ES-I3 (cell line): ENCODE data around the gene DNAJB11.

ENCODE experiments used
- H3K36me3 ChIP-seq: 2 replicates; pipeline ENCODE4 v1.6.1; 2013; ENCODE audit warnings: mild to moderate bottlenecking, low read length, control low read depth, moderate library complexity; ENCODE audit not compliant: insufficient read depth
- H3K4me1 ChIP-seq: 2 replicates; pipeline ENCODE4 v1.6.1; 2013; ENCODE audit warnings: mild to moderate bottlenecking, control low read depth, low read length; ENCODE audit not compliant: insufficient read depth
- H3K9ac ChIP-seq: 2 replicates; pipeline ENCODE4 v1.6.1; 2013; ENCODE audit warnings: low read depth, mild to moderate bottlenecking, low read length, moderate library complexity
- H3K9me3 ChIP-seq: 2 replicates; pipeline ENCODE4 v1.6.1; 2013; ENCODE audit warnings: mild to moderate bottlenecking, low read length, moderate library complexity; ENCODE audit not compliant: control insufficient read depth, insufficient read depth

The DNAJB11 gene

GRCh38 chr3:186612721-186613636, 42.5 kb downstream of the DNAJB11 start, which contains the start of gene AHSG:
AHSG (plus strand) TSS chr3:186613060; CDS start chr3:186613142, 82 bp downstream.
- no peaks in the 10 kb centered on the region for H3K9me3 ChIP-seq
- H3K4me1 ChIP-seq: peaks cover 5% of the 10 kb centered on the region
- H3K36me3 ChIP-seq: no peaks in the 10 kb centered on the region
- no peak within 1 kb of the TSS for H3K9ac ChIP-seq

GRCh38 chr3:186613637-186614265, 43.2 kb downstream of the DNAJB11 start:
- Histone ChIP-seq H3K4me1 (peaks cover 5% of the 10 kb centered on the region), H3K9me3 (no peaks in the 10 kb centered on the region), H3K36me3 (no peaks in the 10 kb centered on the region), H3K9ac (no peak overlapping the region)

GRCh38 chr3:186614266-186614596, 43.7 kb downstream of the DNAJB11 start:
- H3K36me3 ChIP-seq: no peaks in the 10 kb centered on the region
- H3K9me3 ChIP-seq: no peaks in the 10 kb centered on the region
- H3K4me1 ChIP-seq: peaks cover 5% of the 10 kb centered on the region
- no peak overlapping the region for H3K9ac ChIP-seq

DNA sequence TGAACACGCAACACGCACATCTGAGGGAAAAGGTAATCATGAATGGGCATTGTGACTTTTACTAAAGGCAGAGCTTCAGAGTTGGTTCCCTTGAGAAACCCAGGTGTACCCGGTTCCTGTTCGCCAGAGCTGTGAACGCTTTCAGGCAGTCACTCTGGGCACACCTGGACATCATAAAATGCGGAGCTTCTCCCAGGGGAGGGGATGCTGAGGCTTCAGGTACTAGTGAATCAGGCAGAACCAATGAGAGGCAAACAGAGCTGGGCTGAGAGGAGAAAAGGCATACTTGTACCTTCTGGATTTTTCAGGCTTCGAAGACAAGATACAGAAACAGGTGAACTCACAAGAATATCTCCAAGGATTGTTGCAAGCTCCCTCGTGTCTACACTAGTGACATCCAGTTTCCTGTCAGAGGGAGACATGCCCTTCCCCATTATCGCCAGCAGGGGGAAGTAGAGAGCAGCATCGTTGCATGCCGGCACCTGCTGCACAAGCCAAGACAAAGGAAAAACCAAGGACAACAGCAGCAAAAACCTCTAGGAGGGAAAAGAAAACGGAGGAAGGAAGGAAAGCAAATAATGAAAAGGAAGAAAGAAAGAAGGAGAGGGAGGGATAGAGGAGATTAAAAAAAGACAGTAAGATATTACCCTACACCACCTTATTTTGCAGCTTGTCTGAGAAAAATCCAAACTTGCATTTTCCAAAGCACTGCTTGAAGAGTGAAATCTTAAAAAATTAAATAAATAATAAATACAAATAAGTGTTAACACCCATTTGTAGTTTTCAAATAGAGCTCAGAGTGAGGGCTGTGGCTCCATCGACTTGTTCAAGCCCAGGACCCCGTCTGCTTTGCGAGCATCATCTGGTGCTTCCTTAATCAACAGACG, 44.3 kb downstream of the DNAJB11 start:
- H3K9ac ChIP-seq: no peak overlapping the region

GRCh38 chr3:186616299-186616617, 45.7 kb downstream of the DNAJB11 start:
- H3K36me3 ChIP-seq: no peaks in the 10 kb centered on the region

More for the DNA sequence above, 44.3 kb downstream of the DNAJB11 start:
- no peaks in the 10 kb centered on the region for H3K36me3 ChIP-seq
- H3K9me3 ChIP-seq: no peaks in the 10 kb centered on the region
- H3K4me1 ChIP-seq: peaks cover 5% of the 10 kb centered on the region

GRCh38 chr3:186617036-186617946, 46.8 kb downstream of the DNAJB11 start:
- Histone ChIP-seq H3K9ac (peak overlapping the region; percentile 28; the same call in 1 of the 2 replicates), H3K9me3 (no peaks in the 10 kb centered on the region), H3K36me3 (no peaks in the 10 kb centered on the region), H3K4me1 (peaks cover 5% of the 10 kb centered on the region)

More at GRCh38 chr3:186616299-186616617, 45.7 kb downstream of the DNAJB11 start:
- H3K4me1 ChIP-seq: peaks cover 5% of the 10 kb centered on the region
- no peak overlapping the region for H3K9ac ChIP-seq
- H3K9me3 ChIP-seq: no peaks in the 10 kb centered on the region

DNA sequence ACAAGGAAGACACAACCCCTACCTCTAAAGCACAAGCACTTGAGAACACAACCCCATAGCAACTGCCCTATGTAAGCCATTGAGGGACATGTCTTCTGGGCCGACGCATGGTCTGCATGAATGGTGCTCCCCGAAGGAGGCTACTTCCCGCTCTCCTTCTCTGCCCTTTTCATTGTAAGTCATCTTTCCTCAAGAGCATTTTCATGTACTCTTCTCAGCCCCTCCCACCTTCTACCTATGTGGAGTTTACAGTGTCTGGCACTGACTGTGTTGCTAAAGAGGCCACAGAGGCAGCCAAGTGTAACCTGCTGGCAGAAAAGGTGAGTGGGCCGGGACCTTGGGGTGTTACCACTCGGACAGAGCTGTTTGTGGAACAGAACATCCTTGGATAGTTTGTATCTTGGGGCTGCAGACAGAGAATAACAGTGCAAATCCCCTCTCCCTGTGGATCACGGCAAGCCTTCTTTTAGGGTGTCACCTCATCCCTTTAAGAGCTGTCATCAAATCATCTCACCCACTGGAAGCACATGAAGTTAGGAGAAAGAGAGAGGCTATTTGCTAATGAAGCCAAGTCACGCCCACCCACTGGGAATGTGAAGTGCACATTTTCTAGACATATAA, 47.9 kb downstream of the DNAJB11 start:
- H3K9me3 ChIP-seq: no peaks in the 10 kb centered on the region
- peaks cover 5% of the 10 kb centered on the region for H3K4me1 ChIP-seq
- no peak overlapping the region for H3K9ac ChIP-seq
- H3K36me3 ChIP-seq: no peaks in the 10 kb centered on the region

DNA sequence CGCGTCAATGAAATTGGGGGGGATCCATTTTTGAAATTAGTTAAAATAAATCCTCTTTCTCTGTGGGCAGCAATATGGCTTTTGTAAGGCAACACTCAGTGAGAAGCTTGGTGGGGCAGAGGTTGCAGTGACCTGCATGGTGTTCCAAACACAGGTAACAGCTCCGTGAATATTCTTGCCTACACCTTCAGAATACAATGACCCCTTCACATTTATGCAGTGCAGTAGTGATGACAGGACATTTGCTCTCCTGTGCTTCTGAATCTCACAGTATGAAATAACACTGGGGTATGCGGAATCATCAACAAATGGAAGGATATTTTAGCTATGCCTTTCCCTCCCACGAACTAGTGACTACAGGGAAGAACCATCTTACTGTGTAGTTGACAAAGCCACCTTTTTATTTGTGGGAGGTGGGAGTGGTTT, 49.3 kb downstream of the DNAJB11 start:
- Histone ChIP-seq H3K36me3 (no peaks in the 10 kb centered on the region), H3K4me1 (no peaks in the 10 kb centered on the region; the same call in 1 of the 2 replicates), H3K9ac (no peak overlapping the region), H3K9me3 (no peaks in the 10 kb centered on the region)

DNA sequence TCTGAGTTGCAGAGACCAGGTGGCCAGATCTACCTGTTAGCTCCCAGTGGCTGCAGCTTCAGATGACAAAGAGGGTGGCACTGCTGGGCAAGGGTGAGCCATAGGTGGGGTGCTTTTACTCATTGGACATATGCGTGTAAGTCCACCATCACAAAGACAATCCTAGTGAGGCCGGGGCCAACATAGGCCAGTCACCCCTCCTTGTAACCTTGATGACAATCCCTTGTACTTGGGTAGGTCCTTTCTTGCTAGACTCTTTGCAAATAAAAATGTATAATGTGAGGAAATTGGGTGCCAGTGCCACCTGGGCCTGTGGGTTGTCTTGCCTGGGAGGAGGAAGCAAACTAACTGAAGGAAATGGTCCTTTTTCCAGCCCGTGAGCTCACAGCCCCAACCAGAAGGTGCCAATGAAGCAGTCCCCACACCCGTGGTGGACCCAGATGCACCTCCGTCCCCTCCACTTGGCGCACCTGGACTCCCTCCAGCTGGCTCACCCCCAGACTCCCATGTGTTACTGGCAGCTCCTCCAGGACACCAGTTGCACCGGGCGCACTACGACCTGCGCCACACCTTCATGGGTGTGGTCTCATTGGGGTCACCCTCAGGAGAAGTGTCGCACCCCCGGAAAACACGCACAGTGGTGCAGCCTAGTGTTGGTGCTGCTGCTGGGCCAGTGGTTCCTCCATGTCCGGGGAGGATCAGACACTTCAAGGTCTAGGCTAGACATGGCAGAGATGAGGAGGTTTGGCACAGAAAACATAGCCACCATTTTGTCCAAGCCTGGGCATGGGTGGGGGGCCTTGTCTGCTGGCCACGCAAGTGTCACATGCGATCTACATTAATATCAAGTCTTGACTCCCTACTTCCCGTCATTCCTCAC, 49.9 kb downstream of the DNAJB11 start:
- no peak overlapping the region for H3K9ac ChIP-seq
- H3K36me3 ChIP-seq: no peaks in the 10 kb centered on the region
- H3K4me1 ChIP-seq: no peaks in the 10 kb centered on the region; the same call in 1 of the 2 replicates
- H3K9me3 ChIP-seq: no peaks in the 10 kb centered on the region

DNA sequence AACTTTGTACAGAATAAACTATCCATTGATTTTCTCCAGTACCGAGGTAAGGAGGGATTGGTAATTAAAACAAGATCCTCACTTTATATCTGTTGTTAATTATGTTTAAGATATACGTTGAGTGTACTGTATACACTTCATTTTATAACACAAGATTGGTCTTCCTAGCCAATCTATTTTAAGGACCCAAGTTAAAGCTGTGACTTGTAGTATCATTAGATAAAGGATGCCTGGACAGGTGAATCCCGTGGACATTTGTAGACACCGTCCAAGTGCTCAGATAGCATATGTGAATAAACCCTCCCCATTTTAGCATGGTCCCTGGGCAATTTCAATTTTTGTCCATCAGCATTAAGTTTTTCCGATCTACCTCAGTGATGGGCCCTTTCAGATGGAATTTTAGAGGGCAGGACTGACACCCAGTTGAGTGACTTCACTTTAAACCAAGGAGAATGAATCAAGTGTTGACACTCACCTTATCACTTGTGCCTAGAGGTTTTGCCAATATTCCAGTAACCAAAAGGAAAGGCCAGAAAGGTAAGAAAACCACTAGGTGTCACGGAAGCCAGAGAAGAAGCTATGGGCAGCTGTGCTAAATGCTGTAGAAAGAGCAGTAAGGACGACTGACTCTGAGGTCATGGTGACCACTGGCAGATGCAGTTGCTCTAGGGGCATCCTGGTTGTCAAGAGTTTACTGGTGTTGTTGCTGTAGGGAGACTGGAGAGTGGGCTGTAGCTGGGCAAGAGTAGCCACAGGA, 51.6 kb downstream of the DNAJB11 start:
- no peaks in the 10 kb centered on the region for H3K9me3 ChIP-seq
- H3K4me1 ChIP-seq: no peaks in the 10 kb centered on the region; the same call in 1 of the 2 replicates
- peaks cover 4% of the 10 kb centered on the region; the same call in 1 of the 2 replicates for H3K36me3 ChIP-seq
- no peak overlapping the region for H3K9ac ChIP-seq

GRCh38 chr3:186622651-186623310, 52.3 kb downstream of the DNAJB11 start:
- H3K9me3 ChIP-seq: no peaks in the 10 kb centered on the region
- H3K36me3 ChIP-seq: peaks cover 4% of the 10 kb centered on the region; the same call in 1 of the 2 replicates
- H3K4me1 ChIP-seq: no peaks in the 10 kb centered on the region
- H3K9ac ChIP-seq: no peak overlapping the region
